ENCODE results near the gene TTC23.

Gene TTC23

GRCh38 chr15:99134317-99134821 lies 115.0 kb downstream of the TTC23 start:
- no peak for DNase-seq (ENCODE audit: low spot score)

DNA sequence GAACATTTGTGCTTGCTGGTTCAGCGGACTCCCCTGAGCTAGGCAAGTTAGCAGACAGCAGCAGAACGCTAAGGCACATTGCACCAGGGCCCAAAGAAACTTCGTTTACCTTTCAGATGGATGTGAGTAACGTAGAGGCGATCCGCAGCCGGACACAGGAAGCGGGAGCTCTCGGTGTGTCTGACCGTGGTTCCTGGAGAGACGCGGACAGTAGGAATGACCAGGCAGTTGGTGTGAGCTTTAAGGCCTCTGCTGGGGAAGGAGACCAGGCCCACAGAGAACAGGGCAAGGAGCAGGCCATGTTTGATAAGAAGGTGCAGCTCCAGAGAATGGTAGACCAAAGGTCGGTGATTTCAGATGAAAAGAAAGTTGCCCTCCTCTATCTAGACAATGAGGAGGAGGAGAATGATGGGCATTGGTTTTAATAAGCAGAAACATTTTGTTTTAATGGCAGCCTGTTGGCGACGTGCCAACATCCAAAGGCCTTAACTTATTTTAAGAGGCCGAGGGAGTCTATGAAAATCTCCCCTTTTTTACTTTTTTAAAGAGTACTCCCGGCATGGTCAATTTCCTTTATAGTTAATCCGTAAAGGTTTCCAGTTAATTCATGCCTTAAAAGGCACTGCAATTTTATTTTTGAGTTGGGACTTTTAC lies 116.6 kb downstream of the TTC23 start:
- no peak for DNase-seq (ENCODE audit: low spot score)

GRCh38 chr15:99132122-99132521 lies 117.3 kb downstream of the TTC23 start:
- no peak for DNase-seq (ENCODE audit: low spot score)

- DNase-seq (ENCODE audit: low spot score) = no peak
Measured at GRCh38 chr15:99131441-99132023, 117.8 kb downstream of the TTC23 start.

- DNase-seq (ENCODE audit: low spot score) = no peak
Measured at GRCh38 chr15:99130765-99131440, 118.5 kb downstream of the TTC23 start.

- DNase-seq (ENCODE audit: low spot score) = no peak
Measured at GRCh38 chr15:99130314-99130713, 119.1 kb downstream of the TTC23 start.

GRCh38 chr15:99129644-99130043 lies 119.7 kb downstream of the TTC23 start:
- no peak for DNase-seq (ENCODE audit: low spot score)

- no peak for DNase-seq (ENCODE audit: low spot score)
Measured at GRCh38 chr15:99128411-99128810, 121.0 kb downstream of the TTC23 start.

DNA sequence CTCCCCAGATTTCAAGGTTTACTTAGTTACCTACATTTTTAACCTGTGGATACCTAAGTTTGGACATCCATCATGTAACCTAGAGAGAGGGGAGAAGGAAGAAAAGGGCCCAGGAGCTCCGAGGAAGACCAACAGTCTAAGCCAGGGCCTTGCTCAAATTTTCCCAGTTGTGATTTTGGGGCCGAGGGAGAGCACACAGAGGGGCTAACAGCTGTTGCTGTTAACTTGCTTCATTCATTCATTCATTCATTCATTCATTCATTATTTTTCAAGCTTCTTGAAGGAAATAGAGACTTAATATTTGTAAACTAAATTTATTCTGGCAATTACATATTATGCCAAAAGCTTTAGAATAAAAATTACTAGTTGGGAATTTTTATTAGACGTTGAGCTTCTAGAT lies 121.6 kb downstream of the TTC23 start:
- no peak for DNase-seq (ENCODE audit: low spot score)

DNA sequence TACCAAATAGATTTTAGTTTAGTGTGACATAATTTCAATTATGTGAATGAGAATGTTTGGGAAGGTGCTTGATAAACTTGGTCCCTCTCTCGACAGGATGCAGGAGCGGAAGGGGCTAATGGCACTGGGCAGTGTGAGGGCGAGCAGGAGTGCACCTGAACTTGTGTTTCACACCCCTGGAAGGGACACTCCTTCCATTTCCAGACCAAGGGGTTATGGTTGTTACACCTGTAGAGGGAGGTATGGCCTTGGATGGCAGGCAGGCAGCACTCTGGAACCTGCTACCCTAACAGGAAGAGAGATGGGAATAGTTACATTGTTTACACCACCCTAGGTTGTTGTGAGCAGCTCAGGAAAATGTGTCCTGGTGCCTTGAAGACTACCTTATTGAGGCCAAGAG lies 122.5 kb downstream of the TTC23 start:
- no peak for DNase-seq (ENCODE audit: low spot score)

GRCh38 chr15:99126131-99126588 lies 123.2 kb downstream of the TTC23 start:
- no peak for DNase-seq (ENCODE audit: low spot score)

GRCh38 chr15:99125061-99125891 lies 124.1 kb downstream of the TTC23 start:
- DNase-seq (ENCODE audit: low spot score) = no peak

DNA sequence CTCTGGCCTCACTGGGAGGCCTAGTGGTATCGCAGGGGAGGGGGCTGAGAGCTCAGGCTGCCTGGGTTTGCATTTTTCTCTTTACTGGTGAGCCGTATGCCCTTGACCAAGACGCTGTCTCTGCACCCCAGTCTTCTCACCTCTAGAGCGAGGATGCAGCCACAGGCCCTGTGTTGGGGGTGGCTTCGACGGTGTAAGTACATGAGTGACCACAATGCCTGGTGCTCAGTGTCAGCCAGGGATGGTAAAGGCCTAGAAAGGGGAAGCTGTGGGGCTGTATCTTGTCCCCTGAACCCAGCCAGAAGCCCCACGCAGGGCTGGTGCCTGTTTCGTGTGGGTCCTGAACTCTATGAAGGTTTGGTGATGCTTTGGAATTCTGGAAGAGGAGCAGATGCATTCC lies 124.7 kb downstream of the TTC23 start:
- DNase-seq (ENCODE audit: low spot score) = no peak

DNA sequence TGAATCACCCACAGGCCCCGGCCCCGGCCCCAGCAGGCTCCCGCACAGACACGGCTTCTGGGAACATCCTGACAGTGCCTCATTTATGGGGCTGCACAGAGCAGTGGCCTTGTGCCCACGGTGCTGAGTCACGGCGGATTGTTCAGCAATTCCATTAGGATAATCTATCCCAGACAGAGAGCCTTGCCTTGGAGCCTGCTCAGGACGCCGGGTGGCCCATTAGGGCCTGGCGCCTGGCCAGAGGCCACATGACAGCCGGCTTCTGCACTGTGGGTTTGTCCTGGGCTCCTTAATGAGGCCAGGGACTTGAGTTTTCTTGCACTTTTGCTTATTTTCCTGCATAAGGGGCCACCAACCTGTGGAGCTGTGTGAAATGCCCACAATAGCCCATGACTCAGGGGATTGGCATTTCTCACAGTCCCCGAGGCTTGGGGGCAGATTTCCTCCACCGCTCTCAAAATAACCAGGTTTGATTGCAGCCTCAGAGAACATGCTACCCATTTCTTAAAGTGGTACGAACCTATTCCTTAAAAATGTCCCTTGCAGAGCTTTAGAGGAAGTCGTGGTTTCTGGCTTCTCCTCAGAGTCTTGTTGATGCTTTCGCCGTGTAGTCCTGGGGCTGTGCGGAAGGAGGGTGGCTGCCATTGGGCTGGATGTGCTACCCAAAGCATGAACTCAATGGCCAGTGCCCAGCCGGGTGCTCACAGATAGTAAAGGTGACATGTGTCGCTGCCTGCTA lies 125.5 kb downstream of the TTC23 start:
- DNase-seq (ENCODE audit: low spot score) = peak; percentile 93

DNA sequence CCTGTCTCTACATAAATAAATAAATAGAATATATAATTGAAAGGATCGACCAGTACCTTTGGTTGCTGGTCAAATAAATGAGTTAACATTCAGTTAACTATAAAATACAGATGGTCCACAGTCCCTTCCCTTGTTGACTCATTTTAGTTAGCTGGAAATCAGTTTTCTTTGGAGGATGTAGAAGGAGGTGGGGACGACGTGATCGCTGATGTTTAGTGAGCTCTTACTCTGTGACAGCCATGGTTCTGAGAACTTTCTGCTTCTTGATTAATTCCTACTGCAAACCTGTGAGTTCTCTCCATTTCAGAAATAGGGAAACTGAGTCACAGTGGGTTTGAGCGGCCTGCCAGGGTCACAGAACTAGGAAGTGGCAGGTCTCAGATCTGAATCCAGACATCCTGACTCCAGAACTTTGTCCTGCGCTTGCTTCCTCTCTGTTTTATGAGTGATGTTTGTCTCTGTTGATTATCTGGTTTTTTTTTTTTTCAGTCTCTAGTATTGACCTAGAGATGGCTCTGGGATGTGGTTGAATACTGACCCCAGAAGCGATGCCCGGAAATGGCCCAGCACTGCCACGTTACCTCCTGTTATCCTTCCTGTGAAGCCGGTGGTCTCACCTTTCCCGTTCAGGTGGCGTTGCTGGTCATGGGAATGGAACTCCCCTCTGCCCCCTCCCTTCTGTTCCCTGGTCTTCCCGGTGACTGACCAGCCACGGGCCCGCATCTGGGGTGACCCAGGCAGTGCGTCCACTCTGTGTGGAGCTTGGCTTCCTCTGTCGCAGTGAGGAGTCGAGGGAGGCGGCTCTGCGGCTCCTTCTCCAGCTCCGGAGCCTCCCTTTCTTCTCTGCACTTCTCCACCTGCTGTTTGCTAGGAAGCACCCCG lies 126.3 kb downstream of the TTC23 start:
- no peak for DNase-seq (ENCODE audit: low spot score)

- DNase-seq (ENCODE audit: low spot score) = no peak
Measured at GRCh38 chr15:99121691-99122410, 127.5 kb downstream of the TTC23 start.

GRCh38 chr15:99121207-99121606 lies 128.2 kb downstream of the TTC23 start:
- no peak for DNase-seq (ENCODE audit: low spot score)

DNA sequence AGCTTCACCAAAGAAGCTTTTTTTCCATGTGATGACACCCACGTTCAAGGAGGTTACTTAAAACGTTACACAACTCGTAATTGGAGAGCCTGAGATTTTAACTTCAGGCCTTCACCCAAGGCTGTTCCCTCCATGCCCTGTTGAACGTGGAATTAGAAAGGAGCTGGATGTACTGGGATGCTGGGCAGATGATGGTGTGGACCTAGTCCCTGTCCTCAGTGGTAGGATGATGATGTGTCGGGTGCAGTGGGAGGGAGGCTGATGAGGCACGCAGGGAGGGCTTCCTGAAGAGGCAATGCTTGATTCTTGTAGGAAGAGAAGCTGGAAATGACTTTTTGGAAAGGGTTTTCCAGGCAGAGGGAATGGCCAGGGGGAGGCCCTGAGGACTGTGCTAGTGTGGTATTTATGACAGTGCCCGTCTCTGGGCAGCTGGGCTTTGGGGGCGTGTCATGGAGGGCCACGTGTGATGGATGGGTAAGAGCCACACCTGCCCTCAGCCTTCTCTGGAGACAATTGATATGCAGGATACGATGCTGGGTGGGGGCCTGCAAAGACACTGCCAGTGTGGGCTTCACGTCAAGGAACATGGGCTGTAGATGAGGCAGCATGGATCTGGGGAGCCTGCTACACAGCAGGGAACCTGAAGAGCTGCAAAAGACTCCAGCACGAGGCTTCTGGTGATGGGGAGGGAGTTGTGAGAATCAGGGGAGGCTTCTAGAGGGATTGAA lies 129.2 kb downstream of the TTC23 start:
- DNase-seq (ENCODE audit: low spot score) = no peak
